ENCODE measurements around the gene FHIT.

Gene FHIT

DNA sequence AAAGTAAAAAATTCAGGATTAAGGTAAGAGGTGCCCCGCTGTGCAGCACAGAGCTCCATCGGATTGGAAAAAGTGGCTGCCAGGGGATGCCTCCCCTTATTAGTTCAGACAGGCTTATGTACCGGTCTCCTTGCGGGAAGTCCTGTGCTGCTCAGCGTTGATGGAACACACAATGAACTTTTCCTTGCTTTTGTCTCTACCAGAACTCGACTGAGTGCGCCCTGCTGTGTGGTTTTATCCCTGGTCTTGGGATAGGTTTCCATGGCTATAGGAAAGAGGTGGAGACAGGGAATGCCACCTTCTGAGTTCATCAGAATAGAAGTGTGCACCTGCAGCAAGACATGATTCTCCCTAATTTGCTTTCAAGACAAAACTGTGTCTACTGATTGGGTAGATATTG, 1455.5 kb downstream of the FHIT start:
- DNase-seq (no peak), ATAC-seq (no peak)
- no peaks in the 10 kb centered on the region for H3K27me3 Mint-ChIP-seq
- peaks cover 2% of the 10 kb centered on the region for H3K36me3 Mint-ChIP-seq (ENCODE audit: low read depth)
- peaks cover 2% of the 10 kb centered on the region for H3K4me1 Mint-ChIP-seq
- no peaks in the 10 kb centered on the region for H3K9me3 Mint-ChIP-seq
- no peak overlapping the region for H3K4me3 Mint-ChIP-seq
- no peak overlapping the region for H3K27ac Mint-ChIP-seq

DNA sequence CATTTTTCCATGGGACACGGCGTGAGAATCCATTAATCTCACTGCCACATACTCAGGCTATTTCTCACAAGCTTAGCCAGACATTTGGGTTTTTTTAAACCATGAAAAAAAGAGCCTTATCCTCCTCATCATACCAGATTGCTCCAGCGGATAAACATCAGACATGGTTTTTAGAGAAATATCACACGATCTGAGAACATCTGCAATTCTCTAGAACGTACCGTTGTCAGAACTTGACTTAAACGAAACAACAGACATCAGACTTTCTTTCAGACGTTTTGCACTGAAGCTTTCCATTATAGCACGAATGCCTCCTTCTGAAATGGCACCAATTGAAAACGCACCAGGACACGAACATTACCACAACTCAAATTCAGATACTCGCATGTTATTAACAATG, 1457.3 kb downstream of the FHIT start:
- ATAC-seq = no peak

DNA sequence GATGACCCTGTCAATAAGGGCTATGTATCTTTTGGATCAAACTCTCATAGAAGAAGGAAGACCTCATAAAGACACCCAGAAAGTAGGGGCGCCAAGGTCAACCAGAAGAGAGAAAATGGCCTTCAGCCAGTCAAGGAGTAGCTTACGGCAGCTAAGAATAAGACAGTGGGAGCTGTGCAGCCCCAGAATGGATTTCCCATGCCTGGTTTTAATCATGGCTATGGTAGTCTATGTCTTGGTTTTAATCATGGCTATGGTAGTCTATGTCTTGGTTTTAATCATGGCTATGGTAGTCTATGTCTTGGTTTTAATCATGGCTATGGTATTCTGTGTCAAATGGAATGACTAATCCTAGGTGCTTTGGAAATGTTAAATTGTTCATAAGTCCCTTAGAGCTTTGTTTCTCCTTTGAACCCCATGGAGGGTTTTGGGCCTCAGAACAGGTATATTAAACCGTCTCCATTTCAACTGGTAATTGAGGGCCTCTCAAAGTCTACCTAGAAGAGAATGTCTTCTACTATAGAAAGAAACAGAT, 1459.4 kb downstream of the FHIT start:
- Mint-ChIP-seq H3K9me3 (no peaks in the 10 kb centered on the region), H3K4me1 (peaks cover 10% of the 10 kb centered on the region), H3K27me3 (no peaks in the 10 kb centered on the region), H3K36me3 (ENCODE audit: low read depth) (peaks cover 2% of the 10 kb centered on the region), H3K4me3 (no peak overlapping the region), H3K27ac (no peak overlapping the region)
- DNase-seq = no peak
- ATAC-seq = peak; percentile 24

More for the DNA sequence above, 1457.3 kb downstream of the FHIT start:
- Mint-ChIP-seq H3K4me3 (no peak overlapping the region), H3K27me3 (no peaks in the 10 kb centered on the region), H3K27ac (no peak overlapping the region), H3K36me3 (ENCODE audit: low read depth) (peaks cover 2% of the 10 kb centered on the region), H3K9me3 (no peaks in the 10 kb centered on the region), H3K4me1 (peaks cover 10% of the 10 kb centered on the region)
- DNase-seq = no peak

DNA sequence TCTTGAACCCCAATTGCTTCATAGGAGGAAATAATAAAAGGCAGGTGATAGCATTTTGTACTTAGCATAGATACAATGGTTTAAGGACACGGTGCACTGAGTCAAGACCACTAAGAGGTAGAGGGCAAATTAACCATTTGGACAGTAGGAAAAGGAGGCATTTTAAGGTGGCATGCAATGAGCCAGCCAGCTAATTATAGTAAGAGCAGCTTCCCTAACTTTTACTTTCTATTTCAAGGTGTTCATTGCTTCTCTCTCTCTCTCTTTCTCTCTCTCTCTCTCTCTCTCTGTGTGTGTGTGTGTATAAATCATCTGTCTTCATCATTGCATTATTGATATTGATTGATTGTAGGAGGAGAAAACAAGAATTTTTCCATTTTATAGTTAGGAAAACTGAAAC, 1461.0 kb downstream of the FHIT start:
- Mint-ChIP-seq H3K4me1 (peaks cover 10% of the 10 kb centered on the region), H3K36me3 (ENCODE audit: low read depth) (peaks cover 8% of the 10 kb centered on the region), H3K4me3 (no peak overlapping the region), H3K27me3 (no peaks in the 10 kb centered on the region), H3K9me3 (no peaks in the 10 kb centered on the region), H3K27ac (no peak overlapping the region)
- ATAC-seq (no peak), DNase-seq (no peak)

DNA sequence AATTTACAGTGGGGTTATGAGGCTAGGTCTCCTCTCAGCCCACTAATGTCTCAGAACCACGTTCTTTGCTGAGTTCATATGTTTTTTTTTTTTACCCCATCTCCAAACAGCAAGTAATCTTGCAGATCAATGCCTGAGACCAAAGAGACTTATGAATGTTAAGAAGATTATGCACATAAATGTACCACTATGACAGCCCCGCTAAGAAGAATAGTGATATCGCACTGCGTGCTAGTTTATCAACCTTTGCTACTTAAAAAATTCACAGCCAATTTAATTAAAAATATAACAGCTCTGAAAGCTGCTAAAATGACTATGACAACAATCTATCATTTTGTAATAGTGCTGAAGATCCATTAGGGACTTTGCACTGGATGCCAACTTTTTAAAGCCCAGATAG, 1462.5 kb downstream of the FHIT start:
- no peak overlapping the region for H3K27ac Mint-ChIP-seq
- H3K36me3 Mint-ChIP-seq (ENCODE audit: low read depth) = peaks cover 9% of the 10 kb centered on the region
- ATAC-seq (no peak), DNase-seq (no peak)
- peaks cover 22% of the 10 kb centered on the region for H3K4me1 Mint-ChIP-seq
- H3K9me3 Mint-ChIP-seq = no peaks in the 10 kb centered on the region
- H3K27me3 Mint-ChIP-seq = no peaks in the 10 kb centered on the region
- no peak overlapping the region for H3K4me3 Mint-ChIP-seq

DNA sequence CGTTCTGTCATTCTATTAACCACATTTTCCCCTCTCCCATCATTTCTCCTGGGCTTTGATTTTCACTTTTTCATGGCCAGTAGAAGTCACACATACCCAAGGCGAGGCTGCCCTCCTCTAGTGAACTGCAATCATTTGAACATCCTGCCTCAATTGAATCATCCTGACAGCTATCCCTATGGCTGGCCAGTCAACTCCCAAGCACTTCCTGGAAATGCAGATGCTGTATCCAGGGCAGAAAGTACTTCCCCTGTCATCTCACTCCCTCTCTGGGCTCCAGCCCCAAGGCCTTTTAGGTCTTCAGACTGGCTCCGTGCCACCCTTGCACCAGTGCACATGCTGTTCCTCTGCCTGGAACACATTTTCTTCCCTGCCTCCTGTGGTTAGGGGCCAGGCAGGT, 1463.1 kb downstream of the FHIT start:
- H3K27me3 Mint-ChIP-seq = no peaks in the 10 kb centered on the region
- no peak overlapping the region for H3K27ac Mint-ChIP-seq
- H3K9me3 Mint-ChIP-seq = no peaks in the 10 kb centered on the region
- ATAC-seq (no peak), DNase-seq (no peak)
- H3K4me3 Mint-ChIP-seq = no peak overlapping the region
- H3K4me1 Mint-ChIP-seq = peaks cover 29% of the 10 kb centered on the region
- peaks cover 13% of the 10 kb centered on the region for H3K36me3 Mint-ChIP-seq (ENCODE audit: low read depth)

DNA sequence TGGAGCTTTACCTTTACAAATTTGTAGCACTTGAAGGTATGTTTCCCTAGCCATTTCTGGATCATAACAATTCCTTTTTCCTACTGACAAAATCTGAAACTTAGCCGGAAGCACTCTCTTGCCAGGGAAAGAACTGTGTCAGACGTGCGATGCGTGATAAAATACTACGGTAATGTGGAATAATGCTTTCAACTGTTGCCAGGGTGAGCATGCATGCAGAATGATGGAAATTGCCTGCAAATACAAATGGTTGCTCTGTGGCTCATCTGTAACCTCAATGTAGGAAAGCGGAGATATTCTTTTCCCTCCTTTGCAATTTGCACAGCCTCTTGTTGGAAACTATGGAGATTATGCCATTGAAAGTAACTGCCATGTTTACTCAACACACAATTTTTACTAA, 1464.9 kb downstream of the FHIT start:
- H3K4me3 Mint-ChIP-seq = no peak overlapping the region
- H3K9me3 Mint-ChIP-seq = no peaks in the 10 kb centered on the region
- no peak for ATAC-seq
- H3K4me1 Mint-ChIP-seq = peaks cover 32% of the 10 kb centered on the region
- peaks cover 13% of the 10 kb centered on the region for H3K36me3 Mint-ChIP-seq (ENCODE audit: low read depth)
- H3K27ac Mint-ChIP-seq = no peak overlapping the region
- no peaks in the 10 kb centered on the region for H3K27me3 Mint-ChIP-seq
- no peak for DNase-seq

DNA sequence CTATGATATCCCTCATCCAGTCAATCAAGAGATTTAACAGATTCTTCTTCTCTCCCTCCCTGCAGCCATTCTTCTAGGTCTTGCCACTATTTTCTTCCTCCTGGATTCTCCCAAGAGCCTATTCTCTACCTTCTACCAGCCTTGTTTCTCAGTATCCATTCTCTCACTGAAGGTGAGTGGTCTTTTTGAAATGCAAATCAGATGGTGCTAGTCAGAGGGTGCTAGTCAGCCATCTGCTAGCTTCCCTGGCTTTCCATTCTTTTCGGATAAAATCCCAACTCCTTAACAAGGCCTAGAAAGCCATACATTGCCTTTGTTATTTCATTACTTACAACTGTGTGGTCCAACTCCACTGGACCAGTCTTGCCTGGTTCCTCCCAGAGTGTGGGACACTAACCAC, 1467.1 kb downstream of the FHIT start:
- peaks cover 13% of the 10 kb centered on the region for H3K36me3 Mint-ChIP-seq (ENCODE audit: low read depth)
- H3K27ac Mint-ChIP-seq = peak overlapping the region; percentile 82
- no peaks in the 10 kb centered on the region for H3K27me3 Mint-ChIP-seq
- peaks cover 22% of the 10 kb centered on the region for H3K4me1 Mint-ChIP-seq
- DNase-seq (no peak), ATAC-seq (peak; percentile 1)
- no peaks in the 10 kb centered on the region for H3K9me3 Mint-ChIP-seq
- no peak overlapping the region for H3K4me3 Mint-ChIP-seq

DNA sequence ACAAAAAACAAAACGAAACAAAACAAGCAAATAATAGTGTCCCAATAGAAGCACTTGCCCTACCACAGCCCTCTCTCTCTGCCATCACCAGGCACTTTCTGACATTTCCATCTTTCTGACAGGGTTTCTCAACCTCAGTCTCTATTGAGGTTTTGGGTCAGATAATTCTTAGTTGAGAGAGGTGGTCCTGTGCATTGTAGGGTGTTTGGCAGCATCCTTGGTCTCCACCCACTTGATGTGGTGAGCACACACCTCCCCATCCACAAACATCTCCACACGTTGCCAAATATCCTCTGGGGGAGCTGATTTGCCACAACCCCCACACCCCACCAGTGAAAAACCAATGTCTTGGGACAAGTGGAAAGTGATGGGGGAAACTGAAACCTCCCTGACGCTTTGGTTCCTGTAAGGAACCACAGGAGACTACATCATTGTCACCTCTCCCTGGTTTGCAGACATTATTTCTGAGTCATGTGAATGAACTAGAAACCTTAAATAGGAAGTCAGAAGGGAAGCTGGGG, 1467.7 kb downstream of the FHIT start:
- DNase-seq (peak; percentile 31), ATAC-seq (peak; percentile 90)
- Mint-ChIP-seq H3K36me3 (ENCODE audit: low read depth) (peaks cover 13% of the 10 kb centered on the region), H3K4me1 (peaks cover 22% of the 10 kb centered on the region), H3K9me3 (no peaks in the 10 kb centered on the region), H3K4me3 (peak overlapping the region; percentile 46), H3K27ac (peak overlapping the region; percentile 82), H3K27me3 (no peaks in the 10 kb centered on the region)

DNA sequence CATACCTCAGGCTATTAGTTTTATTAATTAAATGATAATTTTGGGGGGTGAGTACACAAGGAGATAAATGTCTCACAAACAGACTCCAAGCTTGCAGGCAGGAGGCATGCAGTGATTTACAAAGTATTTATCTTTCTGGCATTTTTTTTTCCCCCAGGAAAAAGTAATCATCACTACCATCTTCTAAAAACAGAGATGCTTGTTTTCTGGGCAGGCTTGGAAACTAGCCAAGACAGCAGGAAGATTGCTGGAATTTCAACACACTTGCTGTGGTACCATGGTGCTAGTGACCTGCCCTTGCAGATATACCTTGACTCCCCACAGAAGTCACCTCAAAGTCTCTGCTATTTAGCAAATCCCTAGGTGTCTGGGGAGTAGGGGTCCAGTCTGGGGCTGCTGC, 1468.6 kb downstream of the FHIT start:
- no peak for ATAC-seq
- peaks cover 13% of the 10 kb centered on the region for H3K36me3 Mint-ChIP-seq (ENCODE audit: low read depth)
- no peak for DNase-seq
- H3K4me1 Mint-ChIP-seq = peaks cover 29% of the 10 kb centered on the region
- H3K9me3 Mint-ChIP-seq = no peaks in the 10 kb centered on the region
- no peak overlapping the region for H3K4me3 Mint-ChIP-seq
- no peak overlapping the region for H3K27ac Mint-ChIP-seq
- peaks cover under 1% of the 10 kb centered on the region for H3K27me3 Mint-ChIP-seq

DNA sequence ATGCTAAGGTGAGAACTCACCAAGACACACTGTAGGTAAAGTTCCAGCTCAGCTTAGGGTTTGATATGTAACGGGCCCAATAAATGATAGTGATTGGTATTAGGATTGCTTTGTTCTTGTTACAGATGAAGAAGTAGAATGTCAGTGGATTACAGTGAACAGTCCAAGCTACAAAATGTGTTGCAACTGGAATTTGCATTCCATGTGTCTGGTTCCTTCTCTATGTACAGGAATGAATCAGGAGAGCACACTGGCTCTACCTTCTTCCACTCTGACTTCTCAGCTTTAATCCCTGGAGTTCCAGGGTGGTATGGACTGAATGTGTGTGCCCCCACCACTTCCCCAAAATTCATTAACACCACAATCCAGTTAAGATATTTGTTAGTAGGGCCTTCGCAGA, 1471.0 kb downstream of the FHIT start:
- Mint-ChIP-seq H3K9me3 (no peaks in the 10 kb centered on the region), H3K27ac (no peak overlapping the region), H3K4me3 (no peak overlapping the region), H3K27me3 (peaks cover 10% of the 10 kb centered on the region), H3K36me3 (ENCODE audit: low read depth) (peaks cover 6% of the 10 kb centered on the region), H3K4me1 (peaks cover 42% of the 10 kb centered on the region)
- DNase-seq = no peak
- no peak for ATAC-seq

DNA sequence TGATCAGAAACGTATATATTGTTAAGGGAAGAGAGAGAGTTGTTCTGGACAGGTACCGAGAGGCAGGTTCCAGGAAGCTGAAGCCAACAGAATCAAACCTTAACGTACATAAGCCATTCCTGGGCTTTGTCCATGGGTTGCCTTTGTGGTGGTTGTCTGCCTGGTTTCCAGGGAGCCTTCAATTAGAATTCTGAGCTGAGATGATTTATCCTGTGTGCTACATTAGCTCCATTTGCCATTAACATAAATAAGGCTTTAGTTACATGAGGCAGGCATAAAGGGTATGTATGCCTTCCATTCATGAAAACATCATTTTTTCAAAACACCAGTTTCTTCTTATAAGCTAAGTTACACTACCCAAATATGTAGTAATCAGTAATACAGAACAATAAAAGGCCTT, 1472.0 kb downstream of the FHIT start:
- H3K4me3 Mint-ChIP-seq = no peak overlapping the region
- peaks cover 6% of the 10 kb centered on the region for H3K36me3 Mint-ChIP-seq (ENCODE audit: low read depth)
- H3K4me1 Mint-ChIP-seq = peaks cover 38% of the 10 kb centered on the region
- H3K27me3 Mint-ChIP-seq = peaks cover 11% of the 10 kb centered on the region
- DNase-seq (no peak), ATAC-seq (no peak)
- no peak overlapping the region for H3K27ac Mint-ChIP-seq
- H3K9me3 Mint-ChIP-seq = no peaks in the 10 kb centered on the region

DNA sequence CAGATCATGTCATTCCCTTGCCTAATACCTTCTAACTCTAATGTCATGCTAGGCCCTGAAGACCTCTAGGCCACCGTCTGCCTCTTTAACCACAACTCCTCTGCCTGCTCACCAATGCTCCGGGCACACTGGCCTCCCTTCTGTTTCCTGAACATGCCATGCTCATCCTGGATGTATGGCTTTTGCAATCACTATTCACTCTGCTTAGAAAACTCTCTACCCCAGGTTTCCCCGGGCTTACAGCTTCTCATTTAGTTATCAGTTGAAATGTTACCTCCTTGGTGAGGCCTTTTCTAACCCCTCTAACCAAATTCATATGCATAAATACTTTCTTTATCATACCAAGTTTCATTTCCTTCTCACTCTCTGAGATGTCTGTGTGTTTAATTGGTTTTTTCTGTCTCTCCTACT, 1473.6 kb downstream of the FHIT start:
- DNase-seq (no peak), ATAC-seq (peak; percentile 48)
- Mint-ChIP-seq H3K4me1 (peaks cover 36% of the 10 kb centered on the region), H3K27me3 (peaks cover 16% of the 10 kb centered on the region), H3K27ac (peak overlapping the region; percentile 6), H3K36me3 (ENCODE audit: low read depth) (no peaks in the 10 kb centered on the region), H3K4me3 (no peak overlapping the region), H3K9me3 (no peaks in the 10 kb centered on the region)

DNA sequence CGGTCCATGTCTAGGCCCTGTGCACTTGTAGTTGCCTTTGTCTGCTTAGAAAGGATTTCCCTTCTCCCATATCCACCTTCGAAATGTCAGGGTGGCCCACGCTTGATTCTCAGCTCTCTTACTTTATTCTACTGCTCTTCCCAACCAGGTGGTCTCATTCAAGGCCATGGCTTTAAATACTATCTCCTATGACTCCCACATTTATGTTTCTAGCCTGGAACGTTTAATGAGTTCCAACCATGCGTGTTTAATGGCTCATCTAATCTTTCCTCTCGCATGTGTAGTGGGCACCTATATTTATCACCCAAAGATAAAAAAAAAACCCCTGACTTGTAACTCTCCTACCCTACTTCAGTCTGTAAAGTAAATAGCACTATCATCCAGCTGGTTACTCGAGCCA, 1474.2 kb downstream of the FHIT start:
- ATAC-seq = no peak
- Mint-ChIP-seq H3K9me3 (no peaks in the 10 kb centered on the region), H3K4me3 (no peak overlapping the region), H3K4me1 (peaks cover 42% of the 10 kb centered on the region), H3K27ac (no peak overlapping the region), H3K27me3 (peaks cover 16% of the 10 kb centered on the region), H3K36me3 (ENCODE audit: low read depth) (no peaks in the 10 kb centered on the region)
- DNase-seq = no peak

DNA sequence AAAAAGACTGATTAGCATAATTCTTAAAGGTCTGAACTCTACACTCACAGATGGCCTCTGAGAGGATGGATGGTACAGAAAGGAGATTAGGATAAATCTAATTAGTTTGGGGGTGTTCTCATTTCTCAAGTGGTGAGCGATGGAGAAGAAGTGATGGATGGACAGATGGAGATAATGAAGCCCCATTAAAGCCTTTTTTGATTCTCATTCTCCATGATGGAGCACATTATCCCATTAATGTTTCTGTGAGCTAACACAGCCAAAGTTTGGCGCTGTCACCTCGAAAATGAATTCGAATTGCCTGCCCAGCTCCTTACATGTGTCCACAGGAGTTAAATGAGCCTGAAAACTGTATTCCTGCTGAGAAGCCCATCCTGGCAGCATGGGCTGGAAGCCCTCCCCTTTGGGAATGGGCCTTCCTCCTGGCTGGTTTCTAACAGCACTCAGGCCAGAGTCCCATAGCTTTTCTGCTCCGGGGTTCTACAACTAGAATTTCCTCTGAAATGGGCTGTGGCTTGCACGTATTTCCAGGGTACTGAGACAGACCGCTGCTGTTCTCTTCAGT, 1475.4 kb downstream of the FHIT start:
- Mint-ChIP-seq H3K9me3 (no peaks in the 10 kb centered on the region), H3K27ac (no peak overlapping the region), H3K36me3 (ENCODE audit: low read depth) (no peaks in the 10 kb centered on the region), H3K4me1 (peaks cover 49% of the 10 kb centered on the region), H3K4me3 (no peak overlapping the region), H3K27me3 (peaks cover 21% of the 10 kb centered on the region)
- DNase-seq (no peak), ATAC-seq (no peak)

DNA sequence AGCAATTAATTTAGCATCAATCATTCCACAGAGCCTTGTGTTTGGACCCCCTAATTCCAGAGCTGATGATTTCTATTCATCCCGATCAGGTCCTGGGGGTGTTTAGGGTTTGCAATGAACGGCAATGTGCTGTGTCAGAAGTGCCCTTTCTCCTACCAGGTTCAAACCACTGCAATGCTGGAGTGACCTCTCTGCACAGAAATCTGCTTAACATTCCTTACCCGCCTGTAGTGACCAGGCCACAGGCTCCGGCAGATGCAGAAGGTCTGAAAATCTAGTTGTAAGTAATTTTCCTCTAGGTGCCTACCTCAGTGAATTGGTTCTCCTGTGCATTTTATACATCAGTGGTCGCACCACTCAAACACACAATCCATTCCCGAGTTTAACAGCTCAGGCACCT, 1476.1 kb downstream of the FHIT start:
- Mint-ChIP-seq H3K4me1 (peaks cover 49% of the 10 kb centered on the region), H3K36me3 (ENCODE audit: low read depth) (no peaks in the 10 kb centered on the region), H3K9me3 (no peaks in the 10 kb centered on the region), H3K27me3 (peaks cover 21% of the 10 kb centered on the region), H3K27ac (no peak overlapping the region), H3K4me3 (no peak overlapping the region)
- ATAC-seq (no peak), DNase-seq (no peak)
